ENCODE results near the gene GAS6.

Gene GAS6

GRCh38 chr13:113886561-113887112 is 22.8 kb upstream of the GAS6 start:
- no peak for TF ChIP-seq CTCF (IDR thresholded peaks at IDR 0.05; ENCODE audit: insufficient read depth, low read length, poor library complexity, severe bottlenecking)
- DNase-seq (ENCODE audit: extremely low read depth, insufficient read length): no peak
- H3K36me3 ChIP-seq (ENCODE audit: control insufficient read depth, insufficient read depth, low read length): no peaks in the 10 kb centered on the region
- H3K27me3 ChIP-seq (replicated peaks; ENCODE audit: control insufficient read depth, insufficient read depth, low read length): no peaks in the 10 kb centered on the region; the same call in 1 of the 2 replicates
- no peak overlapping the region for H3K4me3 ChIP-seq (replicated peaks; ENCODE audit: low read depth, low read length)

- Histone ChIP-seq H3K27me3 (replicated peaks; ENCODE audit: control insufficient read depth, insufficient read depth, low read length) (no peaks in the 10 kb centered on the region; the same call in 1 of the 2 replicates), H3K36me3 (ENCODE audit: control insufficient read depth, insufficient read depth, low read length) (no peaks in the 10 kb centered on the region), H3K4me3 (replicated peaks; ENCODE audit: low read depth, low read length) (no peak overlapping the region)
- DNase-seq (ENCODE audit: extremely low read depth, insufficient read length): no peak
- TF ChIP-seq CTCF (IDR thresholded peaks at IDR 0.05; ENCODE audit: insufficient read depth, low read length, poor library complexity, severe bottlenecking): no peak
Measured at GRCh38 chr13:113884821-113885220, 20.9 kb upstream of the GAS6 start.

- no peaks in the 10 kb centered on the region for H3K36me3 ChIP-seq (ENCODE audit: control insufficient read depth, insufficient read depth, low read length)
- TF ChIP-seq CTCF (IDR thresholded peaks at IDR 0.05; ENCODE audit: insufficient read depth, low read length, poor library complexity, severe bottlenecking): no peak
- DNase-seq (ENCODE audit: extremely low read depth, insufficient read length): no peak
- no peak overlapping the region for H3K4me3 ChIP-seq (replicated peaks; ENCODE audit: low read depth, low read length)
- no peaks in the 10 kb centered on the region; the same call in 1 of the 2 replicates for H3K27me3 ChIP-seq (replicated peaks; ENCODE audit: control insufficient read depth, insufficient read depth, low read length)
Measured at GRCh38 chr13:113883921-113884804, 20.3 kb upstream of the GAS6 start.

GRCh38 chr13:113883314-113883811 is 19.5 kb upstream of the GAS6 start:
- Histone ChIP-seq H3K27me3 (replicated peaks; ENCODE audit: control insufficient read depth, insufficient read depth, low read length) (no peaks in the 10 kb centered on the region; the same call in 1 of the 2 replicates), H3K4me3 (replicated peaks; ENCODE audit: low read depth, low read length) (no peak overlapping the region), H3K36me3 (ENCODE audit: control insufficient read depth, insufficient read depth, low read length) (no peaks in the 10 kb centered on the region)
- TF ChIP-seq CTCF (IDR thresholded peaks at IDR 0.05; ENCODE audit: insufficient read depth, low read length, poor library complexity, severe bottlenecking): no peak
- no peak for DNase-seq (ENCODE audit: extremely low read depth, insufficient read length)

GRCh38 chr13:113882716-113883115 is 18.8 kb upstream of the GAS6 start:
- TF ChIP-seq CTCF (IDR thresholded peaks at IDR 0.05; ENCODE audit: insufficient read depth, low read length, poor library complexity, severe bottlenecking): no peak
- no peaks in the 10 kb centered on the region; the same call in 1 of the 2 replicates for H3K27me3 ChIP-seq (replicated peaks; ENCODE audit: control insufficient read depth, insufficient read depth, low read length)
- no peak overlapping the region for H3K4me3 ChIP-seq (replicated peaks; ENCODE audit: low read depth, low read length)
- no peaks in the 10 kb centered on the region for H3K36me3 ChIP-seq (ENCODE audit: control insufficient read depth, insufficient read depth, low read length)
- no peak for DNase-seq (ENCODE audit: extremely low read depth, insufficient read length)
